HG02981 (cell line): Measurements from ENCODE around the gene KDM4B.
"Not testable (repeated sequence)": the region's sequence is repeated elsewhere in the genome, so short reads cannot be mapped to it uniquely, and the experiment has no call there.

ENCODE experiments used
- ATAC-seq: cut with Tn5 transposase; IDR thresholded peaks from one replicate; pipeline ENCODE4 v1.9.1; 2021; ENCODE audit warnings: mild to moderate bottlenecking, moderate library complexity; ENCODE audit not compliant: unreplicated experiment

Gene KDM4B

GRCh38 chr19:4968462-4969291 is at the start of gene KDM4B:
Gene KDM4B, plus strand, starts transcription at chr19:4969113. Its CDS starts 63,778 bp downstream, at chr19:5032891.
- peak; percentile 90 for ATAC-seq

GRCh38 chr19:4922530-4923275 is 46.2 kb upstream of the KDM4B start:
- ATAC-seq = no peak

- ATAC-seq = no peak
Measured at GRCh38 chr19:4923276-4923747, 45.6 kb upstream of the KDM4B start.

- no peak for ATAC-seq
Measured at GRCh38 chr19:4929186-4929585, 39.7 kb upstream of the KDM4B start.

- ATAC-seq = no peak
Measured at GRCh38 chr19:4930664-4931063, 38.2 kb upstream of the KDM4B start.

- ATAC-seq = no peak
Measured at GRCh38 chr19:4932711-4933110, 36.2 kb upstream of the KDM4B start.

- no peak for ATAC-seq
Measured at GRCh38 chr19:4933528-4933927, 35.4 kb upstream of the KDM4B start.

GRCh38 chr19:4935444-4935843 is 33.5 kb upstream of the KDM4B start:
- ATAC-seq = no peak

- no peak for ATAC-seq
Measured at GRCh38 chr19:4937060-4937459, 31.9 kb upstream of the KDM4B start.

- not testable (repeated sequence) for ATAC-seq
Measured at GRCh38 chr19:4938461-4938860, 30.5 kb upstream of the KDM4B start.

- ATAC-seq = no peak
Measured at GRCh38 chr19:4939466-4939865, 29.4 kb upstream of the KDM4B start.

GRCh38 chr19:4941638-4942169 is 27.2 kb upstream of the KDM4B start:
- not testable (repeated sequence) for ATAC-seq

- ATAC-seq = not testable (repeated sequence)
Measured at GRCh38 chr19:4950650-4951049, 18.3 kb upstream of the KDM4B start.

- ATAC-seq = no peak
Measured at GRCh38 chr19:4951656-4952055, 17.3 kb upstream of the KDM4B start.

- no peak for ATAC-seq
Measured at GRCh38 chr19:4952945-4953344, 16.0 kb upstream of the KDM4B start.

- not testable (repeated sequence) for ATAC-seq
Measured at GRCh38 chr19:4954320-4955149, 14.4 kb upstream of the KDM4B start.

GRCh38 chr19:4955274-4955673 is 13.6 kb upstream of the KDM4B start:
- no peak for ATAC-seq

- no peak for ATAC-seq
Measured at GRCh38 chr19:4957981-4958380, 10.9 kb upstream of the KDM4B start.

GRCh38 chr19:4962085-4962619 is 6.8 kb upstream of the KDM4B start:
- no peak for ATAC-seq

GRCh38 chr19:4965061-4965460 is 3.9 kb upstream of the KDM4B start:
- ATAC-seq = no peak

GRCh38 chr19:4966591-4966990 is 2.3 kb upstream of the KDM4B start:
- ATAC-seq = no peak
